Measurements from ENCODE around the gene GFER. TPM values are rescaled to one million over a fixed set of nuclear protein-coding genes. Genes with fewer than 3 reads are reported as not detected.

Gene GFER
- total RNA-seq, 1 experiment from 2014 or later, result 26.2 TPM

DNA sequence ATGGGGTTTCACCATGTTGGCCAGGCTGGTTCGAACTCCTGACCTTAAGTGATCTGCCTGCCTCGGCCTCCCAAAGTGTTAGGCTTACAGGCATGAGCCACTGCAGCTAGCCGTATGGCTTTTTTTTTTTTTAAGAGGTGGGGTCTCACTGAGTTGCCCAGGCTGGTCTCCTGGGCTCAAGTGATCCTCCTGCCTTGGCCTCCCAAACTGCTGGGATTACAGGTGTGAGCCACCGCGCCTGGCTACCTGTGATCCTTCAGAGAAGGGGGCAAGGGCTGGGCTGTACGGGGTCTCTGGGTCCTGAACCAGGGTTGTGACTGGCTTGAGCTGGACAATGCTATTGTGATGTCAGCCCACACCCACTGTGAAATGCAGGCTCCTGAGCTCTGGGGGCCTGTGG lies 17.5 kb upstream of the GFER start, which contains the start of gene RNF151:
TSS of gene RNF151 (plus strand) at position 397 of the 400 bp plus-strand sequence. CDS start 26 bp downstream, outside the sequence.
- Histone ChIP-seq H3K4me1 (ENCODE audit: insufficient read depth, low read length, poor library complexity, severe bottlenecking) (peaks cover 13% of the 10 kb centered on the region), H3K27me3 (replicated peaks; ENCODE audit: insufficient read depth, low read depth, low read length, poor library complexity) (no peaks in the 10 kb centered on the region), H3K4me3 (ENCODE audit: low read depth, low read length, poor library complexity, severe bottlenecking) (peak within 1 kb of the TSS; percentile 88), H3K36me3 (ENCODE audit: insufficient read depth, low read length, poor library complexity, severe bottlenecking) (peaks cover 27% of the 10 kb centered on the region), H3K27ac (ENCODE audit: low read depth, low read length, poor library complexity, severe bottlenecking) (peak within 1 kb of the TSS; percentile 95), H3K9me3 (ENCODE audit: low read depth, low read length, poor library complexity, severe bottlenecking) (no peaks in the 10 kb centered on the region)
- BruUV-seq (replicated peaks), result no TSS peak
- intact Hi-C loops (cut with micrococcal nuclease; ENCODE audit: unreplicated experiment), result no loop called here
- CTCF ChIA-PET, result interaction anchor here (0.5 kb wide), 1 partner anchor 174 kb away, joined by 3 read pairs; no protein-coding TSS in a partner anchor
- POLR2A ChIA-PET (ENCODE audit: low non-redundant PET), result interaction anchor here (0.6 kb wide), 1 partner anchor 1243 kb away, joined by 3 read pairs; no protein-coding TSS in a partner anchor
- no peak for DNase-seq (ENCODE audit: low spot score)
- TF ChIP-seq CTCF (conservative IDR thresholded peaks at IDR 0.05; ENCODE audit: low read depth, low read length), result no peak
- TF ChIP-seq EZH2 (IDR thresholded peaks at IDR 0.05; ENCODE audit: borderline replicate concordance, low read depth, low read length, poor library complexity, severe bottlenecking), result no peak

GRCh38 chr16:1968146-1968953 lies 15.6 kb upstream of the GFER start:
- Histone ChIP-seq H3K27ac (ENCODE audit: low read depth, low read length, poor library complexity, severe bottlenecking) (no peak overlapping the region), H3K36me3 (ENCODE audit: insufficient read depth, low read length, poor library complexity, severe bottlenecking) (peaks cover 8% of the 10 kb centered on the region), H3K4me1 (ENCODE audit: insufficient read depth, low read length, poor library complexity, severe bottlenecking) (peaks cover 13% of the 10 kb centered on the region), H3K9me3 (ENCODE audit: low read depth, low read length, poor library complexity, severe bottlenecking) (no peaks in the 10 kb centered on the region), H3K27me3 (replicated peaks; ENCODE audit: insufficient read depth, low read depth, low read length, poor library complexity) (no peaks in the 10 kb centered on the region), H3K4me3 (ENCODE audit: low read depth, low read length, poor library complexity, severe bottlenecking) (no peak overlapping the region)
- ChIA-PET POLR2A (ENCODE audit: low non-redundant PET) (no interaction called here), CTCF (interaction anchor here (0.6 kb wide), 1 partner anchor 647 kb away, joined by 5 read pairs; no protein-coding TSS in a partner anchor)
- no peak for DNase-seq (ENCODE audit: low spot score)
- BruUV-seq (replicated peaks), result no TSS peak
- intact Hi-C loops (cut with micrococcal nuclease; ENCODE audit: unreplicated experiment), result no loop called here
- TF ChIP-seq EZH2 (IDR thresholded peaks at IDR 0.05; ENCODE audit: borderline replicate concordance, low read depth, low read length, poor library complexity, severe bottlenecking) (no peak), CTCF (conservative IDR thresholded peaks at IDR 0.05; ENCODE audit: low read depth, low read length) (no peak)

- ChIA-PET POLR2A (ENCODE audit: low non-redundant PET) (no interaction called here), CTCF (no interaction called here)
- no TSS peak for BruUV-seq (replicated peaks)
- peak within 1 kb of the TSS; percentile 94 for H3K27ac ChIP-seq (ENCODE audit: low read depth, low read length, poor library complexity, severe bottlenecking)
- DNase-seq (ENCODE audit: low spot score), result peak; percentile 97
- H3K36me3 ChIP-seq (ENCODE audit: insufficient read depth, low read length, poor library complexity, severe bottlenecking), result peaks cover 13% of the 10 kb centered on the region
- H3K9me3 ChIP-seq (ENCODE audit: low read depth, low read length, poor library complexity, severe bottlenecking), result no peaks in the 10 kb centered on the region
- H3K4me1 ChIP-seq (ENCODE audit: insufficient read depth, low read length, poor library complexity, severe bottlenecking), result peaks cover 5% of the 10 kb centered on the region
- no peak for TF ChIP-seq CTCF (conservative IDR thresholded peaks at IDR 0.05; ENCODE audit: low read depth, low read length)
- TF ChIP-seq EZH2 (IDR thresholded peaks at IDR 0.05; ENCODE audit: borderline replicate concordance, low read depth, low read length, poor library complexity, severe bottlenecking), result no peak
- H3K27me3 ChIP-seq (replicated peaks; ENCODE audit: insufficient read depth, low read depth, low read length, poor library complexity), result no peaks in the 10 kb centered on the region
- H3K4me3 ChIP-seq (ENCODE audit: low read depth, low read length, poor library complexity, severe bottlenecking), result peak within 1 kb of the TSS; percentile 100
- intact Hi-C loops (cut with micrococcal nuclease; ENCODE audit: unreplicated experiment), result no loop called here
Measured at GRCh38 chr16:1971796-1972489, 12.1 kb upstream of the GFER start, which contains the start of gene TBL3. Gene TBL3, plus strand, starts transcription at chr16:1972053. Its CDS starts 112 bp downstream, at chr16:1972165.
